K562 (cell line): ENCODE measurements around the gene MAK. TPM values are rescaled to one million over a fixed set of nuclear protein-coding genes. Genes with fewer than 3 reads are reported as not detected.

Source experiments
- ATAC-seq: fragments of 200-7000 bp; cut with Tn5 transposase; 3 replicates; pipeline ENCODE4 v1.9.1; 2020; ENCODE audit warnings: moderate library complexity
- BruUV-seq: library from RNA; stranded (reverse); fragments of 400-500 nt; replicated peaks from 2 replicates; lab custom pipeline; 2021; lab: Mats Ljungman, UMichigan
- CTCF ChIA-PET: fragments of 300-600 bp; formaldehyde crosslinking; extraction: SDS; loops from one replicate; lab custom pipeline; 2021; ENCODE audit warnings: low intra/inter-chr PET ratio; lab: Yijun Ruan, JAX
- POLR2A ChIA-PET: fragments of 300-600, 350-650 bp; sonication (Branson Sonifier 250); formaldehyde crosslinking; extraction: SDS; loops from one replicate; lab custom pipeline; 2021; ENCODE audit warnings: antibody characterized with exemption, inconsistent platforms; lab: Yijun Ruan, JAX
- DNase-seq, 4 experiments: peaks; one replicate each; pipeline versions ENCODE4 v3.0.0 to v3.0.0-alpha.2; 2011 to 2018; ENCODE audit warnings: low spot score in 3 of 4, mixed read lengths in 3 of 4; ENCODE audit errors: extremely low read depth in 1 of 4
- FAIRE-seq: peaks from 2 replicates; lab custom pipeline; 2011; peaks lifted over from hg19 to GRCh38; lab: Jason Lieb, UNC
- H2AFZ ChIP-seq: 2 replicates; pipeline ENCODE4 v1.6.0; 2011; ENCODE audit warnings: low read depth, low read length, control low read depth, inconsistent platforms
- H3K27ac ChIP-seq: fragments of 200-600 bp; 3 replicates; pipeline ENCODE4 v1.8.0; 2011; ENCODE audit warnings: low read depth, mild to moderate bottlenecking, control low read depth, inconsistent platforms, low read length, moderate library complexity, mixed read lengths; ENCODE audit errors: extremely low read depth
- H3K27me3 ChIP-seq, 2 experiments: fragments of 300-600 bp in 1 of 2; 2 replicates in 1 of 2; 3 replicates in 1 of 2; pipeline versions ENCODE4 v1.6.0 to v1.8.0; 2011; ENCODE audit warnings: inconsistent platforms in 2 of 2, low read length in 2 of 2, mild to moderate bottlenecking in 1 of 2, mixed read lengths in 1 of 2, moderate library complexity in 1 of 2; ENCODE audit not compliant: control insufficient read depth in 2 of 2, insufficient read depth in 2 of 2
- H3K36me3 ChIP-seq: fragments of 300-600 bp; 3 replicates; pipeline ENCODE4 v1.8.0; 2011; ENCODE audit warnings: mild to moderate bottlenecking, low read length, inconsistent platforms; ENCODE audit not compliant: control insufficient read depth, insufficient read depth
- H3K4me1 ChIP-seq, 2 experiments: fragments of 200-600 bp in 1 of 2; replicated peaks in 1 of 2; 2 replicates in 1 of 2; 3 replicates in 1 of 2; pipeline versions ENCODE4 v1.5.1 to v1.8.0; 2011; ENCODE audit warnings: inconsistent platforms in 2 of 2, low read length in 2 of 2, mild to moderate bottlenecking in 1 of 2, mixed read lengths in 1 of 2, moderate library complexity in 1 of 2; ENCODE audit not compliant: control insufficient read depth in 2 of 2, insufficient read depth in 2 of 2
- H3K4me2 ChIP-seq: 2 replicates; pipeline ENCODE4 v1.6.1; 2011; ENCODE audit warnings: low read length, control low read depth, inconsistent platforms, mixed read lengths; ENCODE audit not compliant: insufficient read depth
- H3K4me3 ChIP-seq: fragments of 200-600 bp; sonication (generic), shearing (Covaris generic); 2 replicates; pipeline ENCODE4 v1.5.1; 2016; ENCODE audit warnings: control low read depth, inconsistent platforms
- H3K79me2 ChIP-seq: fragments of 200-600 bp; 3 replicates; pipeline ENCODE4 v1.8.0; 2011; ENCODE audit warnings: low read length, inconsistent platforms; ENCODE audit not compliant: control insufficient read depth, insufficient read depth
- H3K9ac ChIP-seq, 2 experiments: 2 replicates each; pipeline versions ENCODE4 v1.6.0 to v1.6.1; 2011; ENCODE audit warnings: low read depth in 2 of 2, low read length in 2 of 2, control low read depth in 1 of 2, inconsistent platforms in 1 of 2, mild to moderate bottlenecking in 1 of 2, mixed read lengths in 1 of 2; ENCODE audit not compliant: insufficient read depth in 1 of 2
- H3K9me1 ChIP-seq: one replicate; pipeline ENCODE4 v1.6.0; 2011; ENCODE audit warnings: inconsistent platforms, mild to moderate bottlenecking, low read length, moderate library complexity; ENCODE audit not compliant: control insufficient read depth, insufficient read depth
- H3K9me3 ChIP-seq: replicated peaks from 2 replicates; pipeline ENCODE4 v1.5.1; 2011; ENCODE audit warnings: low read depth, low read length, inconsistent platforms; ENCODE audit not compliant: control insufficient read depth, insufficient read depth
- H4K20me1 ChIP-seq: replicated peaks from 2 replicates; pipeline ENCODE4 v1.6.1; 2011; ENCODE audit warnings: low read length, inconsistent platforms, mixed read lengths; ENCODE audit not compliant: control insufficient read depth, insufficient read depth
- ARNT ChIP-seq, 2 experiments: fragments of 450-650 bp; IDR thresholded peaks; 2 replicates each; pipeline ENCODE4 v1.6.1; 2016; ENCODE audit warnings: mild to moderate bottlenecking in 1 of 2
- BDP1 ChIP-seq: IDR thresholded peaks from 3 replicates; pipeline ENCODE4 v1.6.1; 2011; ENCODE audit not compliant: insufficient read length, insufficient read depth
- CEBPG ChIP-seq, 3 experiments: fragments of 200-800 bp in 1 of 3; sonication (Bioruptor generic) in 1 of 3; sonication (generic) in 1 of 3; formaldehyde crosslinking in 1 of 3; IDR thresholded peaks in 2 of 3; conservative IDR thresholded peaks in 1 of 3; 2 replicates each; pipeline versions ENCODE4 v1.6.1 to v1.8.0; 2016 to 2022; ENCODE audit warnings: missing compliant biosample characterization in 2 of 3, missing genetic modification characterization in 2 of 3, mild to moderate bottlenecking in 1 of 3, missing genetic modification reagents in 1 of 3
- GTF2A2 ChIP-seq: IDR thresholded peaks from 2 replicates; pipeline ENCODE4 v1.6.1; 2016; ENCODE audit warnings: mild to moderate bottlenecking, missing genetic modification characterization, missing compliant biosample characterization
- HNRNPH1 ChIP-seq: fragments of 200-400 bp; formaldehyde crosslinking; optimal IDR thresholded peaks from 2 replicates; pipeline ENCODE3; 2017; ENCODE audit warnings: low read depth, mild to moderate bottlenecking, low read length, moderate library complexity
- IFI16 ChIP-seq: fragments of 250-450 bp; sonication (Bioruptor Pico); IDR thresholded peaks from 2 replicates; pipeline ENCODE4 v2.1.2; 2022; ENCODE audit warnings: mild to moderate bottlenecking, inconsistent platforms
- PHB2 ChIP-seq: fragments of 450-650 bp; IDR thresholded peaks from 2 replicates; pipeline ENCODE4 v1.6.1; 2017; ENCODE audit warnings: low read depth
- RNF2 ChIP-seq: sonication (generic); IDR thresholded peaks from 2 replicates; pipeline ENCODE4 v1.6.1; 2016
- SMARCA4 ChIP-seq: fragments of 450-650 bp; IDR thresholded peaks from 2 replicates; pipeline ENCODE4 v1.6.1; 2016
- ZKSCAN1 ChIP-seq: fragments of 150-350 bp; IDR thresholded peaks from 2 replicates; pipeline ENCODE4 v1.6.1; 2016; ENCODE audit warnings: low read depth, low read length
- ZNF133 ChIP-seq: fragments of 250-450 bp; sonication (Bioruptor Pico); IDR thresholded peaks from 2 replicates; pipeline ENCODE4 v1.4.0; 2020; ENCODE audit warnings: mild to moderate bottlenecking
- ZNF347 ChIP-seq: fragments of 450-650 bp; formaldehyde crosslinking; IDR thresholded peaks from 2 replicates; pipeline ENCODE4 v1.4.0; 2020; ENCODE audit warnings: low read depth, mild to moderate bottlenecking, moderate library complexity
- ZNF707 ChIP-seq: fragments of 250-450 bp; sonication (Bioruptor Pico); conservative IDR thresholded peaks from 2 replicates; pipeline ENCODE4 v1.8.0; 2022; ENCODE audit warnings: inconsistent platforms, mild to moderate bottlenecking, moderate library complexity
- WGBS: fragments of 100-300 bp; shearing (Covaris generic); methylation state at CpG from one replicate; pipeline ENCODE4 v1.1.6; 2016; ENCODE audit warnings: low coverage, mixed read lengths; ENCODE audit not compliant: insufficient coverage; ENCODE audit errors: missing lambda C conversion rate; 5-methylcytosine and 5-hydroxymethylcytosine counted together
- in situ Hi-C: fragments of 300-500 bp; cut with MboI; formaldehyde crosslinking; loops from 4 replicates; pipeline ENCODE4 v1.15.0; 2018; ENCODE audit warnings: inconsistent platforms, mixed read lengths
- intact Hi-C: fragments of 100-400 bp; cut with micrococcal nuclease; formaldehyde crosslinking; loops from 2 replicates; pipeline ENCODE4 v1.14.2; 2022
- polyA plus RNA-seq, 8 experiments: library from polyadenylated mRNA; depleted of rRNA in 4 of 8; stranded (reverse) in 5 of 8; unstranded in 3 of 8; fragments of >200 nt; fragmentation: Nextera tagmentation in 2 of 8; fragmentation: Illumina TruSeq in 1 of 8; extraction: Ambion mirVana in 2 of 8; extraction: Trizol in 1 of 8; gene quantifications; 2 replicates each; pipeline versions ENCODE4 v1.2.1 to v1.2.3, GENCODE V29; 2011 to 2014; ENCODE audit warnings: inconsistent platforms in 1 of 8, missing spikeins in 1 of 8
- total RNA-seq, 7 experiments: library from RNA; depleted of rRNA in 6 of 7; stranded (reverse); fragments of >200 nt in 6 of 7; fragmentation: Illumina TruSeq in 2 of 7; extraction: Trizol in 2 of 7; gene quantifications; 2 replicates each; pipeline versions ENCODE4 v1.2.1 to v1.2.3, GENCODE V29; 2011 to 2021; ENCODE audit warnings: low replicate concordance in 1 of 7
- TF ChIP-seq, protein P1 (sequence below): fragments of 450-650 bp; IDR thresholded peaks from 2 replicates; pipeline ENCODE4 v1.6.1; 2016; ENCODE audit warnings: antibody characterized with exemption

The MAK gene
- total and polyA plus RNA-seq, 9 of the 15 experiments (the other 6 are each of a cell fraction or from before 2014, with no cell fraction given) = 0.25 to 1.1 (median 0.53) TPM

DNA sequence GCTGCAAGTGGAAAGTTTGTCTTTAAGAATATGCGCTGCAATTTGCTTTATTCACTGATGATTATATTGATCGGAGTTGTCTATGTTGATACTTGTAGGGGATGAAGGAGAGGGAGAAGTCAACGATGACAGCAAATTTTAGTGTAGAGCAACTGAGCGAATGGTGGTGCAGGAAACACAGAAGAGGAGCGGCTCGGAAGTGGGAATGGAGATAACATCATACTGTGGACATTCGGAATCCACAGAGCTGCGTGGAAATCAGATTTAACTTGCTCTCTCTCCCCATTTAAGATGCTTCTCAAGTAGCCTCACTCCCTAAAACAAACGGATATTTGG lies 91.5 kb downstream of the MAK start (continued):
- TF ChIP-seq ZNF707 (CRISPR knock-in tag) = no peak
- no peak for TF ChIP-seq RNF2
- TF ChIP-seq ARNT (IDR thresholded peaks at IDR 0.05) = no peak
- no peak for TF ChIP-seq BDP1
- no peak for TF ChIP-seq ZNF347 (CRISPR knock-in tag)
- TF ChIP-seq SMARCA4 = 0 out of 2 replicates have a peak, but pooled peaks have one; percentile 27
- TF ChIP-seq CEBPG (CRISPR knock-in tag; IDR thresholded peaks at IDR 0.05) = peak; percentile 32; the same call in 1 of the 2 replicates
- no peak for TF ChIP-seq CEBPG (tag; conservative IDR thresholded peaks at IDR 0.05 in 1 of 2, IDR thresholded peaks at IDR 0.05 in 1 of 2)

DNA sequence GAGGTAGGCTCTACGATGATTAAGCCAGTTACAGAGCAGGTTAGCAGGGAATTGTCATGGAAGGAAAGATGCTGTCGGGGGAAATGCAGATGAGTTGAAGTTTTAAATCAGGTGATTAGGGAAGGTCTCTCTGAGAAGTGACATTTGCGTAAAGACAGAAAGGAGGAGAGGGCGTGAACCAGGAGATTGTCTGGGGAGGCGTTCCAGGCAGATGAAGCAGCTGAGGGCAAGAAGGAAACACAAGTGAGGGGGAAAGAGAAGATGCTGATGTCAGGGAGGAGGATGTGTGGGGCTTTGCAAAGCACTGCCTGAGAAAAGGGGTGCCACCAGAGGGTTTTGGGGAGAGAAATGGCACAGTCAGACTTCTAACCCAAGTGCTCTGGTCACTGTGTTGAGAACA lies 93.2 kb downstream of the MAK start:
- H3K4me3 ChIP-seq = no peak overlapping the region
- H3K4me2 ChIP-seq = no peak overlapping the region
- H3K9me1 ChIP-seq = no peaks in the 10 kb centered on the region
- peaks cover 11% of the 10 kb centered on the region for H3K36me3 ChIP-seq
- ATAC-seq = no peak
- CTCF ChIA-PET = no interaction called here
- H2AFZ ChIP-seq = no peak overlapping the region
- intact Hi-C loops (loop anchor here (5.0 kb wide), 1 partner anchor 33 kb away; no protein-coding TSS in a partner anchor), in situ Hi-C loops (no loop called here)
- FAIRE-seq = no peak
- no TSS peak for BruUV-seq
- no peak overlapping the region for H3K27ac ChIP-seq
- no peak for TF ChIP-seq IFI16 (CRISPR knock-in tag)
- no peak for TF ChIP-seq ZNF133 (CRISPR knock-in tag)
- no peak for TF ChIP-seq ZKSCAN1
- no peak for TF ChIP-seq HNRNPH1
- no peak for TF ChIP-seq PHB2
- TF ChIP-seq GTF2A2 = no peak
- TF ChIP-seq, protein P1, sequence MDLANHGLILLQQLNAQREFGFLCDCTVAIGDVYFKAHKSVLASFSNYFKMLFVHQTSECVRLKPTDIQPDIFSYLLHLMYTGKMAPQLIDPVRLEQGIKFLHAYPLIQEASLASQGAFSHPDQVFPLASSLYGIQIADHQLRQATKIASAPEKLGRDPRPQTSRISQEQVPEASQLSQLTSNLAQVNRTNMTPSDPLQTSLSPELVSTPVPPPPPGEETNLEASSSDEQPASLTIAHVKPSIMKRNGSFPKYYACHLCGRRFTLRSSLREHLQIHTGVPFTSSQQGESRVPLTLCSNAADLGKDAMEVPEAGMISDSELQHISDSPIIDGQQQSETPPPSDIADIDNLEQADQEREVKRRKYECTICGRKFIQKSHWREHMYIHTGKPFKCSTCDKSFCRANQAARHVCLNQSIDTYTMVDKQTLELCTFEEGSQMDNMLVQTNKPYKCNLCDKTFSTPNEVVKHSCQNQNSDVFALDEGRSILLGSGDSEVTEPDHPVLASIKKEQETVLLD = no peak
- WGBS = 47% methylated on average over 5 of the region's 5 CpGs
- H3K27me3 ChIP-seq = no peaks in the 10 kb centered on the region
- POLR2A ChIA-PET = interaction anchor here (1.3 to 1.4 kb wide), 2 partner anchors 14 to 21 kb away, joined by 3 to 4 read pairs; no protein-coding TSS in a partner anchor
- H3K9ac ChIP-seq = peak overlapping the region in 1 of 2 experiments; percentile 39; a peak in 1 of 4 replicates
- DNase-seq = no peak
- H3K9me3 ChIP-seq = no peaks in the 10 kb centered on the region
- peaks cover 10% of the 10 kb centered on the region for H4K20me1 ChIP-seq
- peaks cover 23 to 38% of the 10 kb centered on the region in 2 experiments for H3K4me1 ChIP-seq
- H3K79me2 ChIP-seq = peaks cover 26% of the 10 kb centered on the region
